NCI-H2029 (cell line): Measurements from ENCODE around the gene FRMD5.
"Not testable (repeated sequence)": the region's sequence is repeated elsewhere in the genome, so short reads cannot be mapped to it uniquely, and the experiment has no call there.

ENCODE experiments used
- DNase-seq: peaks from one replicate; lab custom pipeline; 2025; lab: John Stamatoyannopoulos, UW

Gene FRMD5

DNA sequence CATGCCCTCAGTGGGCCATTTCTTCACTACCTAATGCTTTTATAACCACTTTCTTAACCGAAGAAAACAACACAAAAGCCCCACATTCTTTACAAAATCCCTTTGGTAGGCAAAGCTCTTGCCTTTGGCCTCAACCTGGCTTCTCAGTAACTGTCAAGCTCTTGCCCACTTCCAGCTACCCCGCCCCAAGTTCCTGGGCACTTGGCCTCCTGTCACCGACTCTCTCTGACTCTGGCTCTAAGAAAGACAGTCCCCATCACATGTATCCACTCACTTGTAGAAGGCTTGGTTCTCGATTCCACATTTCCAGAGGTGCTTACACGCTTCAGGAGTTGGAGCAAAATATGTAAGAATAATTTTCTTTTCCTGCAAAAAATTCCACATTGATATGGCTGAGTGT lies 307.2 kb downstream of the FRMD5 start:
- no peak for DNase-seq

GRCh38 chr15:43886558-43886957 lies 308.5 kb downstream of the FRMD5 start:
- DNase-seq = no peak

DNA sequence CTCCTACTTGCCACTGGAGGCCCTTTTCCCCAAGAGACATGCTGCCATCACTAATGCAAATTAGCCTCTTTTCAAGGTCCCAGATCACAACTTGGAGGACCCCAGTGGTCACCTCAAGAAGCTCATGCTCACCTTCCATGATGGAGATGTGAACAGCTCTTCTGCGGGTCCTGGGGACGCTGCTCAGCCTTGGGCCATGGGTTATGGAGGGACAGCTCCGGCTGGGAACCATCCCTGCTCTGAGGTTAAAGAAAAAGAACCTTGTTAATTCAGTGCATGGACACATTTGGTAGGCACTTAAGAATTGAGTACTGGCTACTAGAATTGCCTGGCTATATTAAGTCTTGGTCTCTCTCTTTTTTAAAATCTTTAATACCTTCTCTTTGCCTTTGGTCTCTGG lies 311.5 kb downstream of the FRMD5 start:
- DNase-seq = no peak

- no peak for DNase-seq
These were observed 313.1 kb downstream of the FRMD5 start for GRCh38 chr15:43881944-43882343.

GRCh38 chr15:43881245-43881644 lies 313.8 kb downstream of the FRMD5 start:
- DNase-seq = no peak

DNA sequence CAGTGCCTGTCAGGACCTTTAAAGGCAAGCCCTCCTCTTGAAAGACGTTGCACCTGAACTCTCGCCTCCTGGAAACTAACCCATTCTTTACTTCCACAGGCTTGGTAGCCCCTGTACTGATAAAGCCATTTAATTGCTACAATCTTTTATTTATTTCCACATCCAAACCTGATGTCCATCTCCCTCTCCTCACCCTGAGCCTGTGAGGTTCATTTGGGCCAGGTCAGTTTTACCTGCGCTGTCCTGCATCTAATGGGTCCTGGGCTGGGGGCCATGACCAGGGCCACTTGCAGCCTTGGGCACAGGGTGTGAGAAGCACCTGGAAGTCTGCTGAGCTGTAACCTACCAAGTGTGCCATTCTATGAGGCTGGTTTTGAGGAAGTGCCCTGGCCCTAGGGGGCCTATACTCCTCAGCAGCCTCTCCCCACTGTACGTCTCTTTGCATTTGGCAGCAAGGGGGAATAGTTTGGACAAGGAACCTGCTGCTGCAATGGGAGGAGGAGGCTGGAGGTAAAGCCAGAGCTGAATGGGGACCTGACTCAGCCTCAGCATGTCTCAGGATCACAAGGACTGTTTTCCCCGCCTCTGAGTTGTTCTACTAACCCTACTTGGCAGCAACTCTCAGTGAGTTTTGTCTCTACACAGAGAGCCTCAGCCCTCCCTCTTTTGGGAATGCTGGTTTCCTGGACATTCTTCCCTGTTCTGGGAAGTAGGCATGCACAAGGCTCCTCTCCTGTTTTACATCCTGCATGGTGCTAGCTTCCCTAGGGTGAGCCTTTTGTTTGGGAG lies 314.5 kb downstream of the FRMD5 start:
- no peak for DNase-seq

DNA sequence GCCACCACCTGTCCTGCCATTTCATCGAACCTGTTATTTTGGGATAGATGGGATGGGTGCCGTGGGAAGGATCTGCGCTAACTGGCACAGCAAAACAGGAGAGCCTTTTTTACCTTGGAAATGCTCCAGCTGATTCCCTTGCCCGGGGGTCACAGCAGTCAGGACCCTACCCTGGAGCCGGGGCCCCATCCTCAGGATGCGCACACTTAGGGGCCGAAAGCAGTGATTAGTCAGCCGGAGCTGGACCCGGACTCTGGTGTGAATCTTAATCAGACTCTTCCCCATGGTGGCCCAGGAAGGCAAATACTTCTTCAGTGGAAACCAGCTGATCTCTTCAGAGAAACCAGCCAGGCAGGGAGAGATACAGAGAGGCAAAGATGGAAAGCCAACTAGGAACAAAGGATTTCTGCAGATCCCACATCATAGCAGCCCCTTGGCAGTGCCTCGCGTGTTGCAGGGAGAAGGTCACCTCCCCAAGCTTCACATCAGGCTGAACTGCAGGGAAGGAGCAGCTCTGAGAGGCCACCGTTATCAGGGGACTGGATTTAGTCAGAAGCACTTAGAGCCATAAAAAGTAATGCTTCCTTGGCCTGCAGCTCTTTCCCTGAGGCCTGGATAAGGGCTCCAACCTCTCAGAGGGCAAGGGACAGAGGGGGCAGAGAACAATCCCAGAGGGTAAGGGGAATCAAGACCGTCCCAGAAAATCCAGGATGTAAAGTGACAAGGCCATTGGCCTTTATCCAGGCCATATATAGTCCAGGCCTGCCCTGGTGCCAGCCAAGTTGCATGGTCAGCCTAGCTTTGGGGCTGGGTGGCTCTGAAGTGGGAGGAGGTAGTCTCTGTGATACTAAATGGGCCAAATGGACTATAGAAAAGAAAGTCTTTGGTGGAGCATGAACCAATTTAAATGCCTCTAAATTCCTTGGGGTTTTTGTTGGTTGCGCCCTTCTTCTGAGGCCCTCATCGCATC lies 315.4 kb downstream of the FRMD5 start:
- no peak for DNase-seq

GRCh38 chr15:43878446-43878845 lies 316.6 kb downstream of the FRMD5 start:
- no peak for DNase-seq

DNA sequence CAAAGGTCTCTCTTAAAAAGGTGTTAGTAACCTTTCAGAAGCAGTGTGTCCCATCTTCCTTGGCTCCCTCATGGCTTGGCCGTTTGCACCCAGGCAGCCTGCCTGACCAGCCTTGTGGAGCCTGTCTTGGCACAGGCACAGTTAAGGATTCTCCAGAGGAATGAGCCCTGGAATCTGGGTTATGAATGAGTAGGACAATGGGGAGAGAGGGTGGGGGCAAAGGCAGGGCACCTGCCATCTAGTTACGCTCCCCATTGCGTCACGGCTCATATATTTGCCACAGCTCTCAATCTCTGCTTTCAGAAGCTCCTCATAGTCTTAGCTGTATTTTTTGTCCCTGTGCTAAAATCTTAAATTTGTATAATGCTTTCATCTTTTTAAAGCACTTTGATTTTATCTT lies 317.7 kb downstream of the FRMD5 start:
- DNase-seq = no peak

DNA sequence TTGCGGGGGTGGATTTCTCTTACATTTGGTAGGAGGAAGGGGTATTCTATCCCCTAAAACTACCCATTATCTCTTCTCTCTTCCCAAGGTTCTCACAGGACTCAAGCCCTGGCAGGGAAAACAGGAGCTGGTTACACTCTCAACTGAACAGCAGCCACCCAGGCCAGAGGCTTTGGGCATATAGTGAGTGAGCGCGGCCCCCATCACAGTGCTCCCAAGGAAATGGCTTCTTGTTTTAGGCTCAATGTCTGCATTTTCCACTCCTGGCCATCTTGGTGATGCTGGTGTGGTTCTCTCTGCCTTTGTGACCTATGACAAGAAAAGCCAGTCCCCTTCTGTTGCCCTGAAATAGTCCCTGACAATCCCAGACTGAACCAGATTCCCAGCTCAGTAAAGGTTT lies 318.2 kb downstream of the FRMD5 start:
- no peak for DNase-seq

DNA sequence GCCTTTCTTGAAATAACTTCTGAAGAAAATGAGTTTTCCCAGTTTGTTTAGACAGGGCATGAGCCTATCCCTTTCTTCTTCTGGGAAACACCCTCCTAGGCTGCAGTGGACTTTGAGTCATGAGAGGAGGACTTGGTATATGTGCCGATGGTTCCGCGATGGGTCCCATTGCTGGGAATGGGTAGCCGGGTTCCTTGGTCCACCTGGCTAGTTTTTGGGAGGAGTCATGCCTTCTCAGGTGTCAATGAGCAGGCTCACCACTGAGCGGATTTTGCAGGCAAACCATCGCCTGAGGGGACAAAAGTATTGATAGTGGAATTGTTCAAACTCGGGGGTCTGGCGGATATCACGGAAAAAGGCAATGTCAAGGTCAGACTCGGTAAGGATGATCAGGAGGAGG lies 321.4 kb downstream of the FRMD5 start:
- DNase-seq = no peak

DNA sequence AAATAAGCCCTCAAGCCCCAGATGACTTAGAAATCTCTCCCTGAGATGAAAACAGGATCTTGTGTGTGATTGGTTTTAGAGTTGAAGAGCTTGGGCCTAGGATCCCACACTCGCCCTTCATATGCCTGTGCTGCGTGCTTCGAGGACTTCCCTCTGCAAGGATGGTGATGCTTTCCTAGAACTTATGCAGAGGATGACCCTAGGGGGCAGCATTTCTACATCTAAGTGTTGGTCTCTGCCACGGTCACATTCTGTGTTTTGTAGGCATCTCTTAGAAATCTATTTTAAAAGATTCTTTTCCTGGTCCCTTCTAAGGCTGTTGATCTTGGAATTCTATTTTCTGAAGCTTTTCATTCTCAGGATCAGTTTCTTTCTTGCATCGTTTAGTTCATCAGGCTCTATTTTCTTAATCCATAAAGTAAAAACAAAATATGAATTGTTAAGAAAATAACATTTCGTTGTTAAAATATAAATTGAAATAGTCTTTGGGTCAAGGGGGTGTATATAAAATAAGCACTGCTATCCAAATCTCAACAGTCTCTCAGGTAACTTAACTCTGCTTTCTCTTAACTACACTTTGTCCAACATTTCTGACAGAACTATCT lies 322.6 kb downstream of the FRMD5 start:
- DNase-seq = peak; percentile 5

- DNase-seq = no peak
These were observed 323.2 kb downstream of the FRMD5 start for GRCh38 chr15:43871835-43872234.

- DNase-seq = no peak
These were observed 326.7 kb downstream of the FRMD5 start for GRCh38 chr15:43868406-43868805.

GRCh38 chr15:43867096-43867495 lies 328.0 kb downstream of the FRMD5 start:
- DNase-seq = no peak

DNA sequence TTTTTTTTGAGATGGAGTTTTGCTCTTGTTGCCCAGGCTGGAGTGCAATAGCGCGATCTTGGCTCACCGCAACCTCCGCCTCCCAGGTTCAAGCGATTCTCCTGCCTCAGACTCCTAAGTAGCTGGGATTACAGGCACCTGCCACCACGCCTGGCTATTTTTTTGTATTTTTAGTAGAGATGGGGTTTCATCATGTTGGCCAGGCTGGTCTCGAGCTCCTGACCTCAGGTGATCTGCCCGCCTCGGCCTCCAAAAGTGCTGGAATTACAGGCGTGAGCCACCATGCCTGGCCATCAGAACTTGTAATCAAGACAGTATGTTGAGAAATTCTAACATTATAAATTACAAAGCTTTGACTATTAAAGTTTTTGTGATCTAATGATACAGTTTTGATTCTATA lies 328.4 kb downstream of the FRMD5 start:
- DNase-seq = not testable (repeated sequence)

DNA sequence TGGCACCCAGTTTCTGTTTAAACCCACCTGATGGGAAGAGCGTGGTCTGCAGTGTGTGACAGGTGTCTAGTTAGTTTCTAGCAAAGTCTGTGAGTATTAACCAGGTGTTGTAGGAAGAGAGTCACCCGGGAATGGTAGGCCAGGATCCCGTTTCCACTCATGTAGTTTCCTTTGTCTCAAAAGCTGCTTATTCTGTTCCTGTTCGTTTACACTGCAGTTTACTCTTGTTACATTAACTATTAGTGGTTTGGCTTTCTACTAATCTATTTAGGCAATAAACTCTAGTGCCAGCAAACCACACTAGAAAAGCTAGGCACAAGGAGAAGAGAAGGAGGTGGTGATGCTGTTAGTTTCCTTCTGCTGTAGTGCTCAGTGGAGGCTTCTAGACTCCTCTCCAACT lies 335.5 kb downstream of the FRMD5 start:
- DNase-seq = peak; percentile 26

- DNase-seq = no peak
These were observed 340.3 kb downstream of the FRMD5 start for GRCh38 chr15:43854801-43855200.

DNA sequence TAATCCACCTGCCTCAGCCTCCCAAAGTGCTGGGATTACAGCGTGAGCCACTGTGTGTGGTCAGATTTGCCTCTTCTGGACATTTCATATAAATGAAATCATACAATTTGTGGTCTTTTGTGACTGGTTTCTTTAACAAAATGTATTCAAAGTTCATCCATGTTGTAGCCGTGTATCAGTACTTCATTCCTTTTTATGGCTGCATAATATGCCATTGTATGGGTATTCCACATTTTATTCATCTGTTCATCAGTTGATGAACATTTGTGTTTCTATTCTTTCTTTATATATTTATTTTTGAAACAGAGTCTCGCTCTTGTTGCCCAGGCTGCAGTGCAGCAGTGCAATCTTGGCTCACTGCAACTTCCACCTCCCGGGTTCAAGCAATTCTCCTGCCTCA lies 342.5 kb downstream of the FRMD5 start:
- no peak for DNase-seq

GRCh38 chr15:43851251-43851650 lies 343.8 kb downstream of the FRMD5 start:
- DNase-seq = no peak

GRCh38 chr15:43845421-43845820 lies 349.6 kb downstream of the FRMD5 start:
- DNase-seq = no peak

GRCh38 chr15:43832485-43832884 lies 362.6 kb downstream of the FRMD5 start:
- not testable (repeated sequence) for DNase-seq
